Hepatocyte (in vitro differentiated cells): ENCODE measurements around the gene NOX4.

Experiments
- EZH2phosphoT487 ChIP-seq: fragments of 200-600 bp; sonication (generic); IDR thresholded peaks from one replicate; pipeline ENCODE4 v1.6.1; 2018; ENCODE audit warnings: antibody characterized with exemption, mild to moderate bottlenecking, low read depth, moderate library complexity; ENCODE audit not compliant: unreplicated experiment, severe bottlenecking
- TF ChIP-seq, protein P1 (sequence below): fragments of 200-600 bp; sonication (generic); IDR thresholded peaks from 2 replicates; pipeline ENCODE4 v1.5.1; 2016; ENCODE audit warnings: antibody characterized with exemption, mild to moderate bottlenecking; ENCODE audit not compliant: poor library complexity

GRCh38 chr11:89463266-89463780 lies 27.9 kb downstream of the NOX4 start:
- no peak for TF ChIP-seq EZH2phosphoT487
- TF ChIP-seq, protein P1, sequence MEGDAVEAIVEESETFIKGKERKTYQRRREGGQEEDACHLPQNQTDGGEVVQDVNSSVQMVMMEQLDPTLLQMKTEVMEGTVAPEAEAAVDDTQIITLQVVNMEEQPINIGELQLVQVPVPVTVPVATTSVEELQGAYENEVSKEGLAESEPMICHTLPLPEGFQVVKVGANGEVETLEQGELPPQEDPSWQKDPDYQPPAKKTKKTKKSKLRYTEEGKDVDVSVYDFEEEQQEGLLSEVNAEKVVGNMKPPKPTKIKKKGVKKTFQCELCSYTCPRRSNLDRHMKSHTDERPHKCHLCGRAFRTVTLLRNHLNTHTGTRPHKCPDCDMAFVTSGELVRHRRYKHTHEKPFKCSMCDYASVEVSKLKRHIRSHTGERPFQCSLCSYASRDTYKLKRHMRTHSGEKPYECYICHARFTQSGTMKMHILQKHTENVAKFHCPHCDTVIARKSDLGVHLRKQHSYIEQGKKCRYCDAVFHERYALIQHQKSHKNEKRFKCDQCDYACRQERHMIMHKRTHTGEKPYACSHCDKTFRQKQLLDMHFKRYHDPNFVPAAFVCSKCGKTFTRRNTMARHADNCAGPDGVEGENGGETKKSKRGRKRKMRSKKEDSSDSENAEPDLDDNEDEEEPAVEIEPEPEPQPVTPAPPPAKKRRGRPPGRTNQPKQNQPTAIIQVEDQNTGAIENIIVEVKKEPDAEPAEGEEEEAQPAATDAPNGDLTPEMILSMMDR, result no peak
